OCI-LY1 (cell line): Measurements from ENCODE around the gene GFPT1.

Experiments
- H2AFZ ChIP-seq: fragments of 200-600 bp; sonication (generic), shearing (Covaris generic); 2 replicates; pipeline ENCODE4 v1.6.0; 2014; ENCODE audit warnings: antibody characterized with exemption, mild to moderate bottlenecking, low read length
- H3F3A ChIP-seq: fragments of 200-600 bp; sonication (generic), shearing (Covaris generic); 2 replicates; pipeline ENCODE4 v1.6.0; 2014; ENCODE audit warnings: mild to moderate bottlenecking, antibody characterized with exemption, low read length, moderate library complexity; ENCODE audit not compliant: insufficient read depth
- H3K27ac ChIP-seq: fragments of 200-600 bp; sonication (generic); 2 replicates; pipeline ENCODE4 v1.5.1; 2014; ENCODE audit warnings: low read length, mixed run types, mild to moderate bottlenecking, low read depth; ENCODE audit not compliant: poor library complexity, severe bottlenecking
- H3K27me3 ChIP-seq: fragments of 200-600 bp; sonication (generic); 2 replicates; pipeline ENCODE4 v1.6.0; 2014; ENCODE audit warnings: antibody characterized with exemption, mild to moderate bottlenecking, low read length, moderate library complexity; ENCODE audit not compliant: insufficient read depth
- H3K36me3 ChIP-seq: fragments of 200-600 bp; sonication (generic); 2 replicates; pipeline ENCODE4 v1.6.1; 2014; ENCODE audit warnings: mild to moderate bottlenecking, antibody characterized with exemption, low read length, moderate library complexity, mixed read lengths; ENCODE audit not compliant: insufficient read depth
- H3K4me1 ChIP-seq: fragments of 200-600 bp; sonication (generic); 2 replicates; pipeline ENCODE4 v1.5.1; 2014; ENCODE audit warnings: mild to moderate bottlenecking, low read length, moderate library complexity; ENCODE audit not compliant: insufficient read depth, severe bottlenecking
- H3K4me2 ChIP-seq: fragments of 200-600 bp; sonication (generic), shearing (Covaris generic); 2 replicates; pipeline ENCODE4 v1.6.1; 2014; ENCODE audit warnings: low read length
- H3K4me3 ChIP-seq: fragments of 200-600 bp; sonication (generic); 2 replicates; pipeline ENCODE4 v1.5.1; 2014; ENCODE audit warnings: low read length, low read depth, mild to moderate bottlenecking, mixed read lengths; ENCODE audit not compliant: poor library complexity, severe bottlenecking
- H3K79me2 ChIP-seq: fragments of 200-600 bp; shearing (Covaris generic); 2 replicates; pipeline ENCODE4 v1.6.1; 2016; ENCODE audit warnings: mixed run types, low read length, mixed read lengths; ENCODE audit not compliant: insufficient read depth
- H3K9ac ChIP-seq: fragments of 200-600 bp; sonication (generic), shearing (Covaris generic); 2 replicates; pipeline ENCODE4 v1.6.1; 2014; ENCODE audit warnings: mild to moderate bottlenecking, low read length, mixed read lengths
- H3K9me2 ChIP-seq: fragments of 200-600 bp; sonication (generic), shearing (Covaris generic); 2 replicates; pipeline ENCODE4 v1.6.1; 2014; ENCODE audit warnings: low read depth, mild to moderate bottlenecking, low read length, mixed read lengths
- H3K9me3 ChIP-seq: fragments of 200-600 bp; shearing (Covaris generic); 2 replicates; pipeline ENCODE4 v1.6.1; 2014; ENCODE audit warnings: low read length, mixed read lengths
- H4K20me1 ChIP-seq: fragments of 200-600 bp; sonication (generic), shearing (Covaris generic); 2 replicates; pipeline ENCODE4 v1.6.0; 2016; ENCODE audit warnings: mild to moderate bottlenecking, low read length; ENCODE audit not compliant: insufficient read depth
- EZH2 ChIP-seq: fragments of 200-600 bp; sonication (generic), shearing (Covaris generic); IDR thresholded peaks from 2 replicates; pipeline ENCODE4 v1.8.0; 2017; ENCODE audit warnings: borderline replicate concordance, mixed run types, mild to moderate bottlenecking, antibody characterized with exemption, low read length, moderate library complexity, mixed read lengths
- TF ChIP-seq, protein P1 (sequence below): fragments of 200-600 bp; sonication (generic), shearing (Covaris generic); IDR thresholded peaks from 2 replicates; pipeline ENCODE4 v1.5.1; 2017; ENCODE audit warnings: mild to moderate bottlenecking, antibody characterized with exemption, low read length, moderate library complexity, mixed read lengths

Gene GFPT1

DNA sequence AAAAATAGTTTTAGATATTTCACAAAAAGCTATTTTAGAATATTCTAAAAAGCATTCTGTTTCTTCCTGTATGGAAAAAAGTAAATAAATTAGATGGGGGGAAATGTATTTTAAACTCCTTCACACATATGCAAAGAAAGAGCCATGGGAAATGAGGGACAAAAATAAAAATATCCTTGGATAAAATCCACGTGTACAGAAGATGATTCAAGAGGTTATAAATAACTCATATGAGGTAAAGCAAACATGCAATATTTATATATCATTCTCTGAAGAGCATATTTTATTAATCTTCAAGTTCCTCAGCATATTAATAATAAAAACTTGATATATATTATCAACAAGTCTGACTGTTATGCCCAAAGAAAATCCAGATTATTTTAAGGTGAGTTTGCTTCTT lies 8.8 kb upstream of the GFPT1 start:
- no peak for TF ChIP-seq EZH2
- TF ChIP-seq, protein P1, sequence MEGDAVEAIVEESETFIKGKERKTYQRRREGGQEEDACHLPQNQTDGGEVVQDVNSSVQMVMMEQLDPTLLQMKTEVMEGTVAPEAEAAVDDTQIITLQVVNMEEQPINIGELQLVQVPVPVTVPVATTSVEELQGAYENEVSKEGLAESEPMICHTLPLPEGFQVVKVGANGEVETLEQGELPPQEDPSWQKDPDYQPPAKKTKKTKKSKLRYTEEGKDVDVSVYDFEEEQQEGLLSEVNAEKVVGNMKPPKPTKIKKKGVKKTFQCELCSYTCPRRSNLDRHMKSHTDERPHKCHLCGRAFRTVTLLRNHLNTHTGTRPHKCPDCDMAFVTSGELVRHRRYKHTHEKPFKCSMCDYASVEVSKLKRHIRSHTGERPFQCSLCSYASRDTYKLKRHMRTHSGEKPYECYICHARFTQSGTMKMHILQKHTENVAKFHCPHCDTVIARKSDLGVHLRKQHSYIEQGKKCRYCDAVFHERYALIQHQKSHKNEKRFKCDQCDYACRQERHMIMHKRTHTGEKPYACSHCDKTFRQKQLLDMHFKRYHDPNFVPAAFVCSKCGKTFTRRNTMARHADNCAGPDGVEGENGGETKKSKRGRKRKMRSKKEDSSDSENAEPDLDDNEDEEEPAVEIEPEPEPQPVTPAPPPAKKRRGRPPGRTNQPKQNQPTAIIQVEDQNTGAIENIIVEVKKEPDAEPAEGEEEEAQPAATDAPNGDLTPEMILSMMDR: no peak
- H3F3A ChIP-seq: no peaks in the 10 kb centered on the region
- H3K9ac ChIP-seq: no peak overlapping the region
- H3K4me3 ChIP-seq: no peak overlapping the region
- H3K27ac ChIP-seq: no peak overlapping the region
- H4K20me1 ChIP-seq: no peaks in the 10 kb centered on the region
- H3K4me2 ChIP-seq: no peak overlapping the region
- H3K79me2 ChIP-seq: no peaks in the 10 kb centered on the region
- H3K4me1 ChIP-seq: no peaks in the 10 kb centered on the region
- no peaks in the 10 kb centered on the region for H3K27me3 ChIP-seq
- no peaks in the 10 kb centered on the region for H3K9me2 ChIP-seq
- H3K9me3 ChIP-seq: no peaks in the 10 kb centered on the region
- no peak overlapping the region for H2AFZ ChIP-seq
- H3K36me3 ChIP-seq: peaks cover 37% of the 10 kb centered on the region

DNA sequence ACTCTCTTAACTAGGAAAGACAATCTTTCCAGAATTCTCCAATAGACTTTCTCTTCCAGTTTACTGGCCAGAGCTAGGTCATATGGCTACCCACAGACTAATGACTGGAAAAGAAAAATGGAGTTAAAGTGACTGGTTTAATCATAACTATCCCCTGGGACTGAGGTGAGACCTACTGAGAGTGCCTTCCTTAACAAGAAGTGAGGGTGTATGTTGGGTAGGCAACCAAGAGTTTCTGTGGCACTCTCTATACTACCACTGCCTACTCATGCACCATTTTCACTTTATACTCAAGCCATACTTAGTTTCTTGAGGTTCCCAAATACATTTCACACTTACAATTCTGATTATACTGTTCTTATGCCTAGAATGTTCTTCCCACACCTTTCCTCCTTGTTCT lies 6.9 kb upstream of the GFPT1 start:
- Histone ChIP-seq H3K27ac (no peak overlapping the region), H4K20me1 (no peaks in the 10 kb centered on the region), H3K4me1 (no peaks in the 10 kb centered on the region), H3K27me3 (no peaks in the 10 kb centered on the region), H2AFZ (no peak overlapping the region), H3K9me2 (no peaks in the 10 kb centered on the region), H3F3A (no peaks in the 10 kb centered on the region), H3K9ac (no peak overlapping the region), H3K4me3 (no peak overlapping the region), H3K36me3 (peaks cover 30% of the 10 kb centered on the region), H3K79me2 (no peaks in the 10 kb centered on the region), H3K9me3 (no peaks in the 10 kb centered on the region), H3K4me2 (no peak overlapping the region)
- TF ChIP-seq, protein P1: no peak
- TF ChIP-seq EZH2: no peak

DNA sequence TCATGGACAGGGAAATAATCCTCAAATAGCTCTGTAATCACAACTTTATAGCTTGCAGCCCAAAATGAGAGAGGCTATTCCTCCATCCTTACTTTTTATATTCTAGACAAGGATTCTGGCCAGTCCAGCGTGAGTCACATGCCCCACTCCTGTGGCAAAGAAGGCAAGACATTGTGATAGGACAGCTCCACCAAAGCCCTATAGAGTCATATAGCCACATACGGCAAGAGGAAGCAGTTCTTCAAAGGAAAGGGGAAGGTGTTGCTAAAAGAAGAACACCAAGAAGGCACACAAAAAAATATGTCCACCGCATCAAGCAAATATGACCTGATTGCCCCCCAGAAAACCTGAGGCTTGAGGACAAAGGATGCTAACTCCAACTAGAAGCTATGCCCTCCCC lies 3.4 kb upstream of the GFPT1 start:
- Histone ChIP-seq H3K4me3 (no peak overlapping the region), H4K20me1 (no peaks in the 10 kb centered on the region), H3K9ac (no peak overlapping the region), H3K36me3 (peaks cover 12% of the 10 kb centered on the region; the same call in 1 of the 2 replicates), H3K79me2 (peaks cover 11% of the 10 kb centered on the region), H3K4me1 (peaks cover 16% of the 10 kb centered on the region), H3K27ac (no peak overlapping the region), H3F3A (no peaks in the 10 kb centered on the region), H3K9me2 (no peaks in the 10 kb centered on the region), H2AFZ (no peak overlapping the region), H3K27me3 (no peaks in the 10 kb centered on the region), H3K4me2 (no peak overlapping the region), H3K9me3 (no peaks in the 10 kb centered on the region)
- TF ChIP-seq, protein P1: no peak
